GM19238 (cell line): ENCODE measurements around the gene KHDRBS2.
"Not testable (repeated sequence)": the region's sequence is repeated elsewhere in the genome, so short reads cannot be mapped to it uniquely, and the experiment has no call there.

Experiments used
- DNase-seq: peaks from one replicate; pipeline ENCODE4 v3.0.0; 2011; ENCODE audit warnings: low spot score; ENCODE audit not compliant: insufficient read length

KHDRBS2 gene

DNA sequence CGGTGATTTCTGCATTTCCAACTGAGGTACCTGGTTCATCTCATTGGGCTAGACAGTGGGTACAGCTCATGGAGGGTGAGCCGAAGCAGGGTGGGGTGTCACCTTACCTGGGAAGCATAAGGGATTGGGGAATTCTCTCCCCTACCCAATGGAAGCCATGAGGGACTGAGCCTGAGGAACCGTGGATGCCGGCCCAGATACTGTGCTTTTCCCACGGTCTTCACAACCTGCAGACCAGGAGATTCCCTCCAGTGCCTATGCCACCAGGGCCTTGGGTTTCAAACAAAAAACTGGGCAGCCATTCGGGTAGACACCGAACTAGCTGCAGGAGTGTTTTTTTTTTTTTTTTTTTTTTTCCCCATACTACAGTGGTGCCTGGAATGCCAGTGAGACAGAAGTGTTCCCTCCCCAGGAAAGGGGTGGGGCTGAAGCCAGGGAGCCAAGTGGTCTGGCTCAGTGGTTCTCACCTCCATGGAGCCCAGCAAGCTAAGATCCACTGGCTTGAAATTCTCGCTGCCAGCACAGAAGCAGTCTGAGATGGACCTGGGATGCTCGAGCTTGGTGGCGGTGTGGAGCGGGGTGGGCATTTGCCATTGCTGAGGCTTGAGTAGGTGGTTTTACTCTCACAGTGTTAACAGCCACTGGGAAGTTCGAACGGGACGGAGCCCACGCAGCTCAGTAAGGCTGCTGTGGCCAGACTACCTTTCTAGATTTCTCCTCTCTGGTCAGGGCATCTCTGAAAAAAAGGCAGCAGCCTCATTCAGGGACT, 416.2 kb downstream of the KHDRBS2 start:
- no peak for DNase-seq

DNA sequence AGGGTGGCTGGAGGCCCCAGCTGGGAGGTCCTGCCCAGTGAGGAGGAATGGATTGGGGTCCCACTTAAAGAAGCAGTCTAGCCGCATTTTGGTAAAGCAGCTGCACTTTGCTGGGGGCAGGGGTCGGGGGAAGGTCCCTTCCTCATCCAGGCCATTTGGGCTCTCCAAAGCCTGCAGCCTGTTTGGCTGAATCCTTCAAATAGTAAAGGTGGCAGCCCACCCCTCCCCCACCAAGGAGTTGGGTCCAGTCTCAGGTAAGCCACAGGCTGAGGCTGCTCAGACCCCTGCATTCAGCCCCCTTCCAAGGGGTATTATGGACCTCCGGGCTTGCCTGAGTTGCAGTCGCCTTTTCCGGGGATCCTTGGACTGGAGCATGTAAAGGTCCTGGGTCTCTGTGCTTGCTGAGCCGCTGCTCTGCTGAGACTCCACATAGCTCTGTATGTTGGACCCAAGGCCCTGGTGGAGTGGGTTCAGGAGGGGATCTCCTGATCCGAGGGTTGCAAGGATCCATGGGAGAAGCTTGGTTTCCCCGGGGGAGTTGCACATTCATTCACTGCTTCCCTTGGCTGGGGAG, 417.4 kb downstream of the KHDRBS2 start:
- DNase-seq, result no peak

DNA sequence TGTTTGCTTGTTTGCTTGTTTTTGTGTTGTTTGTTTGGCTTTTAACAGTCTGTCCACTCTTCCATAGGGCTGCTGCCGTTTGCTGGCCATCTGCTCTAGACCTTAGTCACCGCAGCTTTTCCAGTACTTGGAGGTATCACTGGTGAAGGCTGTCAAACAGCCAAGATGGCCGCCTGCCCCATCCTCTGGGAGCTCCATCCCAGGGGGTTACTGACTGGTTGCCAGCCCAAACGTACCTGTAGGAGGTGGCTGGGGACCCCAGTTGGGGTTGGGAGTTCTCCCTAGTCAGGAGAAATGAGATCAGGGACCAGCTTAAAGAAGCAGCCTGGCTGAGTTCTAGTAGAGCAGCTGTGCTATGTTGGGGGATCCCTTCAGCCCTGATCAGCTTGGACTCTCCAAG, 418.4 kb downstream of the KHDRBS2 start:
- no peak for DNase-seq

DNA sequence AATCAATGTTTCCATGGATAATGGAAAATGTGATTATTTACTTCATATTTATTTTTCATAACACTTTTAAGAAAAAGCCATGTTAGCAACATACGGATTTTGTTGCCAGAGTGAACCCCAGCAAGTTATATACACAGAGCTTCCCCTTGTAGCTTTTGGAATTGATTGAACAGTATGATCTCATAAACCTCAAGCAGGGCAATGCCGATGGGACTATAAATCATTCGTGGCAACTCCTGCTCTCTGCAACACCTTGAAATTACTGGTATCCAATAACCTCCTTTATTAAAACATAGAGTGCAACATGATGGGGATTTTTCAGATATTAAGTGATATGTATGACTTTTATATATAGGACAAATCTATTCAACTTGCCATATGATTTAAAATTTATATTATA, 428.5 kb downstream of the KHDRBS2 start:
- DNase-seq, result no peak

DNA sequence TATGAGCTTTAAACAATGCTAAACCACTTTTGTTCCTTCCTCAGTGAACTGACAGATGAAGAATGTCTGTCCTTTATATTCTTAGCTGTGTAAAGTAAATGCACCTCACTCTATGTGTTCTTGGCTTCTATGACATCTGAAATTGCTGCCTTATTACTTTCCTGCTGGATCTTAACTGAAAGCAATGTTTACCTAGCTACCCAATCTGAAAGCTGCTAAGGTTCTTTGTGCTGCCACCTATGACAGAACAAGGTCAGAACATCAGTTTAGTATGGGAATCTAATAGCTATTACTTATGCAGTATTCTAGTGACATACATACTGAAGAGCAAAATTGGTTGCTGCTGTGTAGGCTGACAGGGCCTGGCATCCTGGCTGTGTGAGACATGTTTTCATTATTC, 444.1 kb downstream of the KHDRBS2 start:
- no peak for DNase-seq

DNA sequence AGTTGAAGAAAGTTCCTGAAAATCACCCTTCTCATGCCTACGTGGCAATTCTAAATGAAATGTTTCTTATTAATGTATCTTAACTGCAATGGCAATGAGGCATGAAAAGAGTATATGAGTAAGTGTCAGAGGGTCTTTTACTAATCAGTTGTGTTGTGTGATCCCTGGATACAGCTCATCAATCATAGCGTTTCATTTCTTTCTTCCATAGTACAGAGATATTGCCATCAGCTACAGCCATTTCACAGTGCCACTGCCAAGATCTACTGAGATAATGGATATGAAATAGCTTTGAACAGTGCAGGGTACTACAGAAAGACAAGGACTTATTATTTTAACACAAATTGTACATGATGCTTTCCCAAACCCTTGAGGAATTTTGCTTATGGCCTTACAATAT, 450.8 kb downstream of the KHDRBS2 start:
- DNase-seq, result no peak

DNA sequence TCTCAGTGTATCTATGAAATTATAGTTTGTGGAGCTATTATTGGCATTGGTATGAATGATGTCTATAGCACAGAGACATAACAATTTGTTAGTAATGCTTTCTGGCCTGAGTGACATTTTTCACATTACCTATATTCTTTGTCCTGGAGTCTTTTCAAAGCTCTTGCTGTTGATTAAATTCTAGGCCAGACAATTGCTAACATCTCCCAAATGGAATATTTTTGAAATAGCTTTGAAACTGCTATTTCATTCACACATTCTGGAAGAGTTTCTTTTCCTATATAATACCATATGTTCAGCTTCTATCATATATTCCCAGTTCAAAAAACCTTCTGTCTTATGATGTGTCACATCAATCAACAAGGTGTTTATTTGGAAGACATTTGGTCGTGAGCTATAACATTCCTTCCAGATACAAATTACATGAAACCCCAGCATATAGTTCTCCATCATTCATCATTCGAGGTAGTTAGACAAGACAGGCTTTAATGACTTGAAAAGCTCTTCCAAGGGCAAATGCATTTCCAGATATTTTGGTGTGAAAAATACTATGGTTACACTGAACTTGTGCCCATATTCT, 452.8 kb downstream of the KHDRBS2 start:
- no peak for DNase-seq

DNA sequence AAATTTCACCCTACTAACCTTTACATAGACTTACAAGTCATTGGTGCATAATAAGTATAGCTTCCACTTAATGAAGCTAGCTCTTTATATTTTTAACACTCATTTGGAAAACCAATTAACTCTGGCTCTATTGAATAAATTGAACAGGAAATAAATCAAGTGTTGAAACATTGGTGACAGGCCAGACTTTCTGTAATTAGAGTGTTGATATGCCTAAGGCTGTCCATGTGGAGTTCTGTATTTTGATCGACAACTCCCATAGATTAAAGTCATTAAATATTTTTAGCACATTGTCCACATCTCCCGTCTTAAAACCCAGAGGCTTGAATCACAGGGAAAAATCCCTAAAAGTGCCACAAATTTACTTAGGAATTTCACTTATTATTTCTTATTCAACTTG, 468.3 kb downstream of the KHDRBS2 start:
- DNase-seq, result no peak

DNA sequence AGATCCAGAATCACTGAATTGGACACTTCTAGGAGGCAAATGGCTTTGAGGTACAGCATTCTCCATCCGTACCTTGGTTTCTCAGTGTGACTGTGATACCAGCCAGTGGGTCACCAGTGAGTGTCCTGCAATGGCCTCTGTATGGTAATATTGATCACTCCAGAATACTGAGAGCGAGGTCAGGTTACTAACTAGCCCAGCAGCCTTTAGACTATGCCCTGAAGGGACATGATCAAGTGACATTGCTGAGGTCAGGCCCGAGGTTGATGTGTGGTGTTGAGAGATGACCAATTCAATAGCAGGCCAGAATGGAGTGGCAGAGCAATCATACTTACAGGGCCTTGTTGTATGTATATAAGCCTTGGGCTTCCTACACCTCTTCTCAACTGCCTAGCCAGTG, 476.0 kb downstream of the KHDRBS2 start:
- DNase-seq, result no peak

DNA sequence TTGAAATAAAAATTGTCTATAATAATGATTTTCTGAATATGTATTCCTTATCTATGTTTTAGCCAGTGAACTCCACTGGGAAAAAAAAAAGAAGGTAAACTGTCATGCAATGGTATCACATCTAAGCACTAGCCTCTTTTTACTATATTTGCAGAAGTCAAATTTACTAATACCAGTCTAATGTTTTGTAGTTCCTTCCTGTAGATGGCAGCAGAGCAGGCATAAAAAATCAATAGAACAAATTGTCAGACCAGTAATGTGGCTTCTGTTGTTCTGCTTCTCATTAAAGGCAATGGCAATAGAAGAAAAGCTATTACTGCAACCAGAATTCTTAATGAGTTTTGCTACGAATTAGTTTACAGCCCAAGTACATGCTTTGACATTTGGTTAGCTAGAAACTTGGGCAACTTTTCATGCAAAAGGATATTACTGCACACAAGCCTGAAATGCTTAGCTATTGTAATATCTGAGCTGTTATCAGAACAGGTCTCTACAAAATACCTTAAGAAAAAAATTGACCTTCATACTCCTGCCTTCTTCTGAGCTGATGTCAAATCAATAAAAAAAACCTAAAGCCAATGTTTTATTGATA, 476.9 kb downstream of the KHDRBS2 start:
- no peak for DNase-seq

DNA sequence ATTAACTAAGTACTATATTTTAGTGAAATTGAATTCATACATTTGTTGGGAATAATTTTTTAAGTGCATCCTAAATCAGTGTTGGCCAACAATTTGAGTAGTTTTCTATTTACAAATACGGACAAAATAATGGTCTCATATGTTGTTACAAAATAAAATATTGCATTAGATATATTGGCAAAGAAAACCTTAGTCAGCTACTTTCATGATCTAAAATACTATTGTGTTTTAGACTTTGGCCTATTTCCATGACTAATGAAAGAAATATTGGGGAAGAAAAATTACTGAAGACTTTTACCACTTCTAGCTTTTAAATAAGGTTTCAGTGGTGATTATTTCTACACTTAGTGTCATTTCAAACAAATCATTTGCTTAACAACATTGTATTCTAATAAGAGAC, 498.0 kb downstream of the KHDRBS2 start:
- DNase-seq, result no peak

DNA sequence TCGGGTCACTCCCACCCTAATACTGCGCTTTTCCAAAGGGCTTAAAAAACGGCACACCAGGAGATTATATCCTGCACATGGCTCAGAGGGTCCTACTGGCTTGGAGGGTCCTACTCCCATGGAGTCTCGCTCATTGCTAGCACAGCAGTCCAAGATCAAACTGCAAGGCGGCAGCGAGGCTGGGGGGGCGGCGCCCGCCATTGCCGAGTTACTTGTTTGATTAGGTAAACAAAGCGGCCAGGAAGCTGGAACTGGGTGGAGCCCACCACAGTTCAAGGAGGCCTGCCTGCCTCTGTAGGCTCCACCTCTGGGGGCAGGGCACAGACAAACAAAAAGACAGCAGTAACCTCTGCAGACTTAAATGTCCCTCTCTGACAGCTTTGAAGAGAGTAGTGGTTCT, 516.6 kb downstream of the KHDRBS2 start:
- DNase-seq, result not testable (repeated sequence)

DNA sequence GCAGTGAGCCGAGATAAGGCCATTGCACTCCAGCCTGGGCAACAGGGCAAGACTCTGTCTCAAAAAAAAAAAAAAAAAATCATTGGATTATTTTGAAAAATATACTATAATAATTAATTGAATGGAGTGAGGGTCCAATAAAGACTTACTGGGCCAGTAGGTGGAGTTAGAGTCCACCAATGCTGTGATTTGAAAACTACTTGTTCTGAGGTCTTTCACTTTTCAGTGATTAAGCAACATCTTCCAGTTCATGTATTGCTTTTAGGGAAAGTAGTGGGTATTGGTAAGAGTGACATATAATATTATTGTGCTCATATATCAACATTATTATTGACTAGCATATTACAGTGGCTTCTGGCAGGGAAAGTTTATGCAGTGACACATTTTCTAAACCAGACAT, 530.3 kb downstream of the KHDRBS2 start:
- no peak for DNase-seq

DNA sequence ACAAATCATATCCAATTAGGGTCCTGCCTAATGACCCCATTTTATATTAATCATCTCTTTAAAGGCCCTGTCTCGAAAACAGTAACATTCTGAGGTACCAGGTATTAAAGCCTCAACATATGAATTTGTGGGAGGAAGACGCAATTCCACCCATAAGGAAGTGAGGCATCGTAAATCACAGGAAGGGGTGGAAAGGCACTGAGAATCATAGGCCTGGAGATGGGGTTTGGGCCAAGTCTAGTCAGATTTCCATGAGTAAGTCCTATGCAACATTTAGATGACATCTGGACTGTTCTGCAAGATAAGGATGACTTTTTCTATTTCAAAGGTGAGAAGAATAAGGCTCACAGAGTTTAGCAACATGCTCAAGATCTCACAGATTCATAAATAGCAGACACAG, 534.0 kb downstream of the KHDRBS2 start:
- DNase-seq, result no peak

DNA sequence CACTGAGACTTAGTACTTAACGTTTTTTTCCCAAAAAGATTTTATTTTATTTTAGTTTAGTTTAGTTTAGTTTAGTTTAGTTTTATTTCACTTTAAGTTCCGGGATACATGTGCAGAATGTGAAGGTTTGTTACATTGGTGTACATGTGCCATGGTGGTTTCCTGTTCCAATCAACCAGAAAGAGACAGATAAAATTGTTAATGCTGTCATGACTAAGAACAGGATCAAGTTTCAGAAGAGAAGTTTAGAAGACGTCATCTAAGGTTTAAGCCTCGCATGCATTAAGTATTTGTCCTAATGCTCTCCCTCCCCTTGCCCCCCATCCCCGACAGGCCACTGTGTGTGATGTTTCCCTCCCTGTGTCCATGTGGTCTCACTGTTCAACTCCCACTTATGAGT, 540.0 kb downstream of the KHDRBS2 start:
- no peak for DNase-seq

DNA sequence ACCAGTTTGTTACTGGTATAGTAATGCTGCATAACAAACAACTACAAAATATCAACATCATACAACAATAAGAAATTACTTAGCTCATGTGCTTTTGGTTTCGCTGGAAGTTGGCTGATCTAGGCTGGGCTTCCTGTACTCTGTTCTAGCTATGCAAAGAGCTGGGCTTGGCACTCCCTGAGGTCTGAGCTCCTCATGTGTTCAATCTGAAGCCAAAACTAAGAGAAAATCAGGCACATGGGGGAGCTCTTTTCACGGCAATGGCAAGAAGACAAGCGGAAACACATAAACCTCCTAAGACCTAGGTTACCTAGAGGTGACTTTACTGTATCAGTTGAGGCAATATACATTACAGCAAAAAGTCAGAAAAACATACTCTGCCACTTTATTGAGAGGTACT, 574.2 kb downstream of the KHDRBS2 start:
- DNase-seq, result no peak

DNA sequence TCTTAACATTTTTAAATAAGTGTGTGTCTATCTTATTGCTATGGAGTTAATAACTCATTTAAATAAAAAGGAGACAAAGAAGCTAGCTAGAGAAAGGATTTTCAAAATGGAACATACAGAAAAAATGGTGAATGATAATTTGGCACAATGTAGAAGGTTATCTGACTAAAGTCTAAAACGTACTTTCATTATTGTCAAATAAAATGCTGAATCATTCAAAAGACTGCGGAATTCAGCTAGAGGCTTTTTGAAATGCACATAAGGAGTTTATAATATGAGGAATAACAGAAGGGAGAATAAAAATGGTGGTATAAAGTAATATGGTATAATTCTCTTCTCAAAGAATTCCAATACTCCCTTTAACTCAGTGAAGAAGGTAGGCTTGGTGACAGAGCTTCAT, 597.9 kb downstream of the KHDRBS2 start:
- DNase-seq, result no peak

DNA sequence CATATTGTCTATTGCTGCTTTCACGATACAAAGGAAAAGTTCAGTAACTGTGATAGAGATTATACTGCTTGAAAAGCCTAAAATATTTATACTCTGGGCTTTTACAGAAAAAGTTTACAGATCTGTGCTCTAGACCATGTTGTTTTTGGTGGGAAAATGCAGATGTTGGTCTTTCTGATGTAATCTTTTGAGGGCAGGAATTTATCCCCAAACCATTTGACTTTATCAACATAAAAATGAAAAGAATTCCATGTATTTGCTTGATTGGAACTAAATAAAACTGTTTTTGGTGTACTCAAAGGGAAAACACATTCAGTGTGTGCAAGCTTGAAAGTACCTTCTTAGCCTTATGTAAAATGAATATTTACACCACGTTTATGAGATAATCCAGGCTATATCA, 603.5 kb downstream of the KHDRBS2 start:
- no peak for DNase-seq

DNA sequence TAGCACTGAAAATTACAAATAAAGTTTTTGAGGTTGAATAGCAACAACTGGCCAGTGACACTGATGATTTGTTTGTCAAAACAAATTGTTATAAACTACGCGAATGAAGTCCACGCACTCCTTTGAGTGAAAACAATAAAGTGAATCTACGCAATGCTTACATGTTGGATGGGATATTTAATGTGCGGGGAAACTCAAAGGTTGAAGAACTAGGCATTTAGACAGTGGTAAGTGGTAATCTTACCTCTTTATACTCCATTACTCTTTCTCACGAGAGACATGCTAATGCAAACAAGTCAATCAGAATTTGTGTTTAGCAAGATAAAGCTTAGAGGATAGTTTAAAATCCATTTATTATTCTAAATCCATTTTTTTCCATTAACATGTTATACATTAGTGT, 606.4 kb downstream of the KHDRBS2 start:
- DNase-seq, result no peak

DNA sequence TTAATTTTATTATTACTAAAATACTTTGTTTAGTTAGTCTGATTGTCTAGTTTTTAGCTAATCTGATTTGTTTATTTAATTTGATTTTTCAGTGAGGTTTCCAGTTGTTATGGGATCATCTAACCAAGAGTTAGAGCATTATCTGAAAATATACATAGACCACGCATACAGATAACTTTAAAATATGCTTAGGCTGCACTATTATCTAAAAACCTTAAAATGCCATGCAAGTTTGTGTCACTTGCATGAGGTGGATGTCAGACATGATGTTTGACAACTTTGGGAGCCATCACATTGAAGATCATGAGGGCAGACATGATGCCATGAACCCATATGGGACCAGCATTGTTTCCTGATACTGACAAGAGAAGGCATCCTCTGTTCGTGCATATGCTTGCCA, 610.3 kb downstream of the KHDRBS2 start:
- DNase-seq, result no peak

DNA sequence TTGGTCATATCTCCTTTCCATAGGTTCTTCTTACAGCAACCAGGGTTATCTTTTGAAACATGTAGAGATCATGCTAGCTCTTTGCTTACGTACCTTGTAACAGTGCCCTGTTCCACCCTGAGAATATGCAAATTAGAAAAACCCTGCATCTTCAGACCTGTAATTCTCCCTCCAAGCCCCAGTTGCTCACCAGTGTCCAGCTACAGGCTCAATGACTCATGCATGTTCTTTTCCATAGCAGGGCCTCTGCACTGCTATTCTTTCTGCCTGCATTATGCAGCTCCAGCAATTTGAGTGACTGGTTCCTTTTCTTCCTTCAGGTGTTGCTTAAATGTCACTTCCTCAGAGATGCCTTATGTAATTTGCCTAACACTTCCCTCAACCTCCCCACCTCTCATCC, 636.2 kb downstream of the KHDRBS2 start:
- no peak for DNase-seq

DNA sequence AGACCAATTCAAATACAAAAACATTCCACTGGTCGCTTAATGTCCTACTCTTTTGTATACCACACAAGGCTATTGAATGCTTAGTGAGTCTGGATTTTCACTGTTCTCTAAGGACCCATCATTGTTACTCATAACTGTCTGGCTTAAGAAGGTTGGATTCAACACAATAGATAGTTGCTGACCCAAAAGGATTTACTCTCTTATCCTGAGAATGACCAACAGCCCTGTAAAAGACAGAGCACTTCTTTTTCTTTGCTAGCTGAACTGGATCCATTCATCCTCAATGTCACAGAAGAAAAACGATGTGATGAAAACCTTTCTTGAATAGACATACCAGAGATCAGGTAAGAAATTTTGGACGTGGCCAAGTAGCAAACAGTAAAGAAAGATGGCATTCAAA, 645.6 kb downstream of the KHDRBS2 start:
- no peak for DNase-seq
